SU-DHL-6 (cell line): ENCODE measurements around the gene ZNF385D.

ENCODE experiments used
- H2AFZ ChIP-seq: fragments of 200-600 bp; sonication (generic); 2 replicates; pipeline ENCODE4 v1.6.1; 2014; ENCODE audit warnings: low read depth, mild to moderate bottlenecking, moderate library complexity, mixed read lengths, antibody characterized with exemption, low read length; ENCODE audit not compliant: severe bottlenecking
- H3F3A ChIP-seq: fragments of 200-600 bp; shearing (Covaris generic); 2 replicates; pipeline ENCODE4 v1.6.0; 2016; ENCODE audit warnings: antibody characterized with exemption, mild to moderate bottlenecking; ENCODE audit not compliant: insufficient read depth
- H3K27ac ChIP-seq: fragments of 200-600 bp; sonication (generic); 2 replicates; pipeline ENCODE4 v1.5.1; 2016; ENCODE audit warnings: low read depth, mild to moderate bottlenecking, low read length, moderate library complexity, mixed read lengths
- H3K27me3 ChIP-seq: fragments of 200-600 bp; sonication (generic), shearing (Covaris generic); 2 replicates; pipeline ENCODE4 v1.6.0; 2014; ENCODE audit warnings: mild to moderate bottlenecking, low read length
- H3K36me3 ChIP-seq: fragments of 200-600 bp; sonication (generic); 2 replicates; pipeline ENCODE4 v1.6.1; 2014; ENCODE audit warnings: mild to moderate bottlenecking, low read length, mixed read lengths
- H3K4me2 ChIP-seq: fragments of 300-600, 200-600 bp; shearing (Covaris generic), sonication (generic); 2 replicates; pipeline ENCODE4 v1.6.0; 2014; ENCODE audit warnings: low read length, low read depth, mild to moderate bottlenecking; ENCODE audit not compliant: poor library complexity, severe bottlenecking
- H3K4me3 ChIP-seq: fragments of 200-600 bp; sonication (generic); 2 replicates; pipeline ENCODE4 v1.5.1; 2014; ENCODE audit warnings: antibody characterized with exemption, low read length, mild to moderate bottlenecking, mixed read lengths; ENCODE audit not compliant: insufficient read depth, poor library complexity, severe bottlenecking
- H3K79me2 ChIP-seq: fragments of 200-600 bp; sonication (generic); 2 replicates; pipeline ENCODE4 v1.6.1; 2014; ENCODE audit warnings: mild to moderate bottlenecking, low read length, moderate library complexity; ENCODE audit not compliant: insufficient read depth
- H3K9ac ChIP-seq: fragments of 200-600 bp; sonication (generic); 2 replicates; pipeline ENCODE4 v1.7.0; 2014; ENCODE audit warnings: mild to moderate bottlenecking, low read length
- H3K9me2 ChIP-seq: fragments of 200-600 bp; sonication (generic); replicated peaks from 2 replicates; pipeline ENCODE4 v1.6.1; 2014; ENCODE audit warnings: low read length; ENCODE audit not compliant: insufficient read depth
- H3K9me3 ChIP-seq: fragments of 200-600 bp; sonication (generic); 2 replicates; pipeline ENCODE4 v1.6.1; 2014; ENCODE audit warnings: low read length, mixed read lengths; ENCODE audit not compliant: insufficient read depth
- H4K20me1 ChIP-seq: fragments of 200-600 bp; sonication (generic); 2 replicates; pipeline ENCODE4 v1.6.1; 2014; ENCODE audit warnings: low read depth, mild to moderate bottlenecking, antibody characterized with exemption, low read length, moderate library complexity, mixed read lengths
- CTCF ChIP-seq: fragments of 200-600 bp; sonication (generic); IDR thresholded peaks from one replicate; pipeline ENCODE4 v1.5.1; 2017; ENCODE audit warnings: antibody characterized with exemption, mild to moderate bottlenecking, low read length, moderate library complexity; ENCODE audit not compliant: insufficient read depth, poor library complexity, severe bottlenecking
- EZH2phosphoT487 ChIP-seq: fragments of 200-600 bp; sonication (generic), shearing (Covaris generic); conservative IDR thresholded peaks from 2 replicates; pipeline ENCODE4 v1.6.1; 2018; ENCODE audit warnings: mild to moderate bottlenecking, antibody characterized with exemption, low read length, moderate library complexity, mixed read lengths

ZNF385D gene

GRCh38 chr3:21766002-21766401, 15.0 kb upstream of the ZNF385D start:
- no peak overlapping the region for H3K27ac ChIP-seq
- no peaks in the 10 kb centered on the region for H3K9me2 ChIP-seq
- no peaks in the 10 kb centered on the region for H3K79me2 ChIP-seq
- H3K27me3 ChIP-seq: no peaks in the 10 kb centered on the region
- H3F3A ChIP-seq: no peaks in the 10 kb centered on the region
- H3K9ac ChIP-seq: no peak overlapping the region
- H3K36me3 ChIP-seq: no peaks in the 10 kb centered on the region
- no peaks in the 10 kb centered on the region for H3K9me3 ChIP-seq
- no peak overlapping the region for H3K4me3 ChIP-seq
- no peak overlapping the region for H2AFZ ChIP-seq
- H4K20me1 ChIP-seq: no peaks in the 10 kb centered on the region
- TF ChIP-seq CTCF (no peak), EZH2phosphoT487 (no peak)
- H3K4me2 ChIP-seq: no peak overlapping the region

GRCh38 chr3:21755896-21756295, 4.9 kb upstream of the ZNF385D start:
- H3K9me3 ChIP-seq: no peaks in the 10 kb centered on the region
- no peak overlapping the region for H3K27ac ChIP-seq
- no peak overlapping the region for H3K9ac ChIP-seq
- H3K27me3 ChIP-seq: no peaks in the 10 kb centered on the region
- H3K36me3 ChIP-seq: no peaks in the 10 kb centered on the region
- H2AFZ ChIP-seq: no peak overlapping the region
- H3K79me2 ChIP-seq: no peaks in the 10 kb centered on the region
- TF ChIP-seq CTCF (no peak), EZH2phosphoT487 (no peak)
- no peaks in the 10 kb centered on the region for H3K9me2 ChIP-seq
- H3K4me2 ChIP-seq: no peak overlapping the region
- no peaks in the 10 kb centered on the region for H4K20me1 ChIP-seq
- no peaks in the 10 kb centered on the region for H3F3A ChIP-seq
- H3K4me3 ChIP-seq: no peak overlapping the region

- no peaks in the 10 kb centered on the region for H3F3A ChIP-seq
- no peaks in the 10 kb centered on the region for H3K36me3 ChIP-seq
- H3K4me3 ChIP-seq: no peak overlapping the region
- no peak overlapping the region for H2AFZ ChIP-seq
- no peak for TF ChIP-seq CTCF
- no peak for TF ChIP-seq EZH2phosphoT487
- no peaks in the 10 kb centered on the region for H3K9me2 ChIP-seq
- no peak overlapping the region for H3K27ac ChIP-seq
- no peaks in the 10 kb centered on the region for H3K9me3 ChIP-seq
- no peaks in the 10 kb centered on the region for H4K20me1 ChIP-seq
- H3K79me2 ChIP-seq: no peaks in the 10 kb centered on the region
- no peak overlapping the region for H3K9ac ChIP-seq
- no peak overlapping the region for H3K4me2 ChIP-seq
- H3K27me3 ChIP-seq: no peaks in the 10 kb centered on the region
Observed at GRCh38 chr3:21754839-21755238, 3.8 kb upstream of the ZNF385D start.
